ENCODE results near the gene TFEB. TPM values are rescaled to one million over a fixed set of nuclear protein-coding genes. Genes with fewer than 3 reads are reported as not detected.
A peak's percentile ranks its signal among the peaks of the same experiment; 100 is the strongest.

The TFEB gene
- total and polyA plus RNA-seq, 7 donors, result 16.1 to 65.2 (median 40.9) TPM

DNA sequence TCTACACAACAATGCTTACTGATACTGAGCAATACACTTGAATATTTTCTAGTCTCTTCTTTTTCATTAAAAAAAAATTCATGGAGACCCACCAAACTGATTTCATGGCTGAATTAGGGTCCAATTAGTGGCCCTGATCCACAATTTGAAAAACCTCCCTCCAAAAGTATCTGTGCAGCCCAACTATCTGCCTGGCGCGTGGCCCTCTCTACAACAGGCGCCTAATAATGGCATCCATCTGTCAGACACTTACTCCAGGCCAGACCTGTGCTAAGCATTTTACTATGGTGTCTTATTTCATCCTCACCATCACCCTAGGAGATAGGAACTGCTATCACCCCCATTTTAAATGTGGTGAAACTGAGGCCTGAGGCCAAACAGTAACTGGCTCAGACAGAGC lies 14.0 kb downstream of the TFEB start:
- Histone ChIP-seq H3K4me1 (peaks cover 99% of the 10 kb centered on the region), H3K36me3 (ENCODE audit: insufficient read depth in 1 of 2, low read depth in 1 of 2) (no peaks in the 10 kb centered on the region), H3K4me3 (no peak overlapping the region), H3K27ac (peak overlapping the region; percentile 79), H3K9me3 (no peaks in the 10 kb centered on the region), H3K27me3 (ENCODE audit: insufficient read depth in 3 of 3, low read length in 2 of 3) (no peaks in the 10 kb centered on the region)
- WGBS, 3 donors, result 52 to 80% (median 58%) methylated on average over 3 of the region's 3 CpGs
- intact Hi-C loops (cut with DNase I), result no loop called here
- TF ChIP-seq, protein P1, sequence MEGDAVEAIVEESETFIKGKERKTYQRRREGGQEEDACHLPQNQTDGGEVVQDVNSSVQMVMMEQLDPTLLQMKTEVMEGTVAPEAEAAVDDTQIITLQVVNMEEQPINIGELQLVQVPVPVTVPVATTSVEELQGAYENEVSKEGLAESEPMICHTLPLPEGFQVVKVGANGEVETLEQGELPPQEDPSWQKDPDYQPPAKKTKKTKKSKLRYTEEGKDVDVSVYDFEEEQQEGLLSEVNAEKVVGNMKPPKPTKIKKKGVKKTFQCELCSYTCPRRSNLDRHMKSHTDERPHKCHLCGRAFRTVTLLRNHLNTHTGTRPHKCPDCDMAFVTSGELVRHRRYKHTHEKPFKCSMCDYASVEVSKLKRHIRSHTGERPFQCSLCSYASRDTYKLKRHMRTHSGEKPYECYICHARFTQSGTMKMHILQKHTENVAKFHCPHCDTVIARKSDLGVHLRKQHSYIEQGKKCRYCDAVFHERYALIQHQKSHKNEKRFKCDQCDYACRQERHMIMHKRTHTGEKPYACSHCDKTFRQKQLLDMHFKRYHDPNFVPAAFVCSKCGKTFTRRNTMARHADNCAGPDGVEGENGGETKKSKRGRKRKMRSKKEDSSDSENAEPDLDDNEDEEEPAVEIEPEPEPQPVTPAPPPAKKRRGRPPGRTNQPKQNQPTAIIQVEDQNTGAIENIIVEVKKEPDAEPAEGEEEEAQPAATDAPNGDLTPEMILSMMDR (IDR thresholded peaks at IDR 0.05), result no peak
- no peak for ATAC-seq
- no peak for DNase-seq

DNA sequence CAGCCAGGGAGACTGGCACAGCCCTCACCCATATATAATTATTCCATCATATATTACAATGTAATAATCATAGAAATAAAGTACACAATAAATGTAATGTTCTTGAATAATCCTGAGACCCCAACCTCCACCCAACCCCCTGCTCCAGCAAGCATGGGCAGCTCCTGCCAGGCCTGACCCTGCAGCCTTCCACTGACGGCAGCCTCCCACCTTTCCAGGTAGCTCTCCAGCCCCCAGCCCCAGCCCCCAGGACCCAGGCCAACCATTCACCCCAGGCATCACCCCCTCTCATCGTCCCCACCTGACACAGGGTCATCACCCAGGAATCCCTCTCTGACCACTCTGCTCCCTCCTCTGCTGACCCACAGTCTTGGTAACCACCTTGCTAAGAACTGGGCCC lies 14.6 kb downstream of the TFEB start:
- Histone ChIP-seq H3K36me3 (ENCODE audit: insufficient read depth in 1 of 2, low read depth in 1 of 2) (no peaks in the 10 kb centered on the region), H3K27me3 (ENCODE audit: insufficient read depth in 3 of 3, low read length in 2 of 3) (no peaks in the 10 kb centered on the region), H3K4me1 (peaks cover 99% of the 10 kb centered on the region), H3K4me3 (no peak overlapping the region), H3K9me3 (no peaks in the 10 kb centered on the region), H3K27ac (peak overlapping the region; percentile 79)
- WGBS, 3 donors, result 69 to 79% (median 72%) methylated on average over 2 of the region's 2 CpGs
- TF ChIP-seq, protein P1 (IDR thresholded peaks at IDR 0.05), result no peak
- intact Hi-C loops (cut with DNase I), result no loop called here
- peak in 1 of 2 donors; percentile 38 for DNase-seq
- no peak for ATAC-seq

DNA sequence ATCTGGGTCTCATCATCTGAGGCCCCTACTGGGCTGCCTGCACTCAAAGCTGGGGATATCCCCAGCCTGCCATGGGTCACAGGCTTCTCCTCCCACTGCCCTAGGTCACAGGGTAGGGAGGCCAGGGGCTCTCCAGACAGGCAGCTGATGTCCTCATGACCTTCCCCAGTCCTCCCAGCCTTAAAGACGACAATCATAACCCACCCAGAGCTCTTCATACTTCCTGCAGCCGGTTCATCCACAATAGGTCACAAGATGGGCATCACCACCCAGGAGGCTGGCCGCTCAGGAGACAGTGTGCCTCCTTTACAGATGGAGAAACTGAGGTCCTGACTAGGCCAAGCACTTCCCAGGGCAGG lies 15.2 kb downstream of the TFEB start:
- ATAC-seq (no peak), DNase-seq (peak in 1 of 2 donors; percentile 7)
- TF ChIP-seq, protein P1 (IDR thresholded peaks at IDR 0.05), result no peak
- peak overlapping the region; percentile 79 for H3K27ac ChIP-seq
- H3K4me3 ChIP-seq, result peak overlapping the region; percentile 8
- H3K36me3 ChIP-seq (ENCODE audit: insufficient read depth in 1 of 2, low read depth in 1 of 2), result no peaks in the 10 kb centered on the region
- no peaks in the 10 kb centered on the region for H3K9me3 ChIP-seq
- H3K4me1 ChIP-seq, result peaks cover 99% of the 10 kb centered on the region
- WGBS, 3 donors, result 64 to 84% (median 74%) methylated on average over 3 of the region's 3 CpGs
- H3K27me3 ChIP-seq (ENCODE audit: insufficient read depth in 3 of 3, low read length in 2 of 3), result no peaks in the 10 kb centered on the region
- intact Hi-C loops (cut with DNase I), result no loop called here

DNA sequence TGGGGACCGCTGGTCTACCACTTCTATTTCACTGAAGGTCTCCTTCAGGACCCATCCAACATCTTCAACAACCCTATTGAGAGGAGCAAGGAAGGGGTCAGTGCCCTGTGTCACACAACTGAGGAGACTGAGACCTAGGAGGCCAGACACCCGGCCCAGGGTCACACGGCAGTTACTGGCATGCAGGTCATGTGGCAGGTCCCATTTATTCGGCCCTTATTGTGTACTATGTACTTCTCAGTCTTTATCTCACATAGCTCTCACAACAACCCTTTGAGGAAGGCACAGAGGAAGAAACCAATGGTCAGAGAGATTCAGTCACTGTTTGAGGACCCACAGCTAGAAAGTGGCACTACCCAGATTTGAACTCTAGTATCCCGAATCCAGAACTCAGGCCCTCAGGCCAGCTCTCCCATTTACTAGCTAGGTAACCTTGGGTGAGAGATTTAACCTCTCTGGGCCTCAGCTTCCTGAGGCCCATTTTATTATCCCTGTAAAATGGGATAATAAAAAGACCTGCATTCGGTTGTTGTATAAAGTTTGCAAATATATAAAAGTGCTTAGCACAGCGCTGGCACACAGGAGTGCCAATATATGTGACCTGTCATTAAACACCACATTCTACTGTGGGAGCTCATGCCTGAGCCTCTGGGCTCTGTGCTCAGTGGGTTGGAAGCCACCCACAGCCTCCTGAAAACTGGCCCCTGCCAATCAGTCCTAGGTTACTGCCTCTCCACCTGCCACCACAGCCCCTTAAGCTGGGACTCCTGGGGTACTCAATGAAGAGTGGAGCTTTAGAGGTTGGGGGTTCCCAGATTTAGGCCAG lies 15.8 kb downstream of the TFEB start:
- peak in 1 of 2 donors; percentile 49 for DNase-seq
- peak overlapping the region; percentile 79 for H3K27ac ChIP-seq
- H3K36me3 ChIP-seq (ENCODE audit: insufficient read depth in 1 of 2, low read depth in 1 of 2), result no peaks in the 10 kb centered on the region

More for the DNA sequence above, 15.8 kb downstream of the TFEB start:
- Histone ChIP-seq H3K4me1 (peaks cover 99% of the 10 kb centered on the region), H3K27me3 (ENCODE audit: insufficient read depth in 3 of 3, low read length in 2 of 3) (no peaks in the 10 kb centered on the region), H3K9me3 (no peaks in the 10 kb centered on the region), H3K4me3 (peak overlapping the region; percentile 8)
- TF ChIP-seq, protein P1 (IDR thresholded peaks at IDR 0.05), result no peak
- intact Hi-C loops (cut with DNase I), result no loop called here
- peak in 3 of 4 donors; percentile 23 to 54 (median 25) for ATAC-seq
- 40 to 60% (median 41%) methylated on average over 7 of the region's 7 CpGs for WGBS, 3 donors

Data from psoas muscle (tissue), 8 donors.